ENCODE results near the gene GTF3C1.

Gene GTF3C1

GRCh38 chr16:27482397-27483087 is 67.2 kb downstream of the GTF3C1 start:
- DNase-seq, result no peak

GRCh38 chr16:27481282-27481934 is 68.3 kb downstream of the GTF3C1 start:
- DNase-seq, result no peak

GRCh38 chr16:27480761-27481160 is 69.0 kb downstream of the GTF3C1 start:
- no peak for DNase-seq

GRCh38 chr16:27476240-27476639 is 73.5 kb downstream of the GTF3C1 start:
- no peak for DNase-seq

- no peak for DNase-seq
Observed at GRCh38 chr16:27475561-27475960, 74.2 kb downstream of the GTF3C1 start.

- no peak for DNase-seq
Observed at GRCh38 chr16:27474921-27475320, 74.8 kb downstream of the GTF3C1 start.

- no peak for DNase-seq
Observed at GRCh38 chr16:27474041-27474440, 75.7 kb downstream of the GTF3C1 start.

GRCh38 chr16:27473101-27473900 is 76.4 kb downstream of the GTF3C1 start:
- no peak for DNase-seq

- no peak for DNase-seq
Observed at GRCh38 chr16:27472091-27473020, 77.4 kb downstream of the GTF3C1 start.

GRCh38 chr16:27471661-27472060 is 78.1 kb downstream of the GTF3C1 start:
- DNase-seq, result no peak

GRCh38 chr16:27470567-27471431 is 78.9 kb downstream of the GTF3C1 start:
- DNase-seq, result no peak

GRCh38 chr16:27468941-27469531 is 80.7 kb downstream of the GTF3C1 start:
- no peak for DNase-seq

GRCh38 chr16:27465483-27465879 is 84.2 kb downstream of the GTF3C1 start:
- DNase-seq, result no peak

- DNase-seq, result no peak
Observed at GRCh38 chr16:27464626-27465482, 84.9 kb downstream of the GTF3C1 start.

- no peak for DNase-seq
Observed at GRCh38 chr16:27463741-27464591, 85.7 kb downstream of the GTF3C1 start.

- DNase-seq, result no peak
Observed at GRCh38 chr16:27462846-27463682, 86.6 kb downstream of the GTF3C1 start.

- DNase-seq, result no peak
Observed at GRCh38 chr16:27462200-27462845, 87.4 kb downstream of the GTF3C1 start.
